HCT116 (cell line): ENCODE data around the gene NGF.

Source experiments
- CEBPB ChIP-seq: IDR thresholded peaks from 2 replicates; pipeline ENCODE4 v1.6.1; 2012; ENCODE audit warnings: low read depth
- EGR1 ChIP-seq: IDR thresholded peaks from 2 replicates; pipeline ENCODE4 v1.6.1; 2012; ENCODE audit warnings: low read depth
- EZH2 ChIP-seq: fragments of 200-600 bp; sonication (generic); IDR thresholded peaks from 2 replicates; pipeline ENCODE4 v1.6.1; 2017; ENCODE audit warnings: antibody characterized with exemption, mixed run types
- EZH2phosphoT487 ChIP-seq: fragments of 200-600 bp; IDR thresholded peaks from 2 replicates; pipeline ENCODE4 v1.6.1; 2018; ENCODE audit warnings: antibody characterized with exemption, borderline replicate concordance
- FOSL1 ChIP-seq: IDR thresholded peaks from 2 replicates; pipeline ENCODE4 v1.6.1; 2012; ENCODE audit warnings: low read depth
- MAX ChIP-seq: IDR thresholded peaks from 2 replicates; pipeline ENCODE4 v1.6.1; 2012
- POLR2A ChIP-seq: IDR thresholded peaks from 2 replicates; pipeline ENCODE4 v1.7.0; 2011; ENCODE audit warnings: borderline replicate concordance; ENCODE audit not compliant: insufficient read depth, insufficient read length; ENCODE audit errors: extremely low read depth
- POLR2AphosphoS5 ChIP-seq: IDR thresholded peaks from 2 replicates; pipeline ENCODE4 v1.6.1; 2011; ENCODE audit warnings: mild to moderate bottlenecking, low read depth, low read length, moderate library complexity
- SRF ChIP-seq: IDR thresholded peaks from 2 replicates; pipeline ENCODE4 v1.6.1; 2012; ENCODE audit warnings: low read depth
- YY1 ChIP-seq: IDR thresholded peaks from 2 replicates; pipeline ENCODE4 v1.6.1; 2011; ENCODE audit warnings: low read length, low read depth, moderate library complexity, mild to moderate bottlenecking; ENCODE audit not compliant: insufficient replicate concordance; ENCODE audit errors: extremely low read depth
- ZFX ChIP-seq: fragments of 450-650 bp; IDR thresholded peaks from 2 replicates; pipeline ENCODE4 v1.6.1; 2017
- ZNF274 ChIP-seq: fragments of 200-500 bp; sonication (Bioruptor generic); IDR thresholded peaks from 2 replicates; pipeline ENCODE4 v1.6.1; 2014; ENCODE audit warnings: mild to moderate bottlenecking, low read depth, low read length, inconsistent platforms
- TF ChIP-seq, protein P1 (sequence below): IDR thresholded peaks from 2 replicates; pipeline ENCODE4 v1.6.1; 2012; ENCODE audit warnings: low read depth
- TF ChIP-seq, protein P2 (sequence below), 3 experiments: fragments of 200-600 bp in 1 of 3; sonication (generic) in 1 of 3; IDR thresholded peaks in 2 of 3; conservative IDR thresholded peaks in 1 of 3; 2 replicates each; pipeline ENCODE4 v1.5.1; 2012 to 2017; ENCODE audit warnings: low read depth in 2 of 3, low read length in 2 of 3, antibody characterized with exemption in 1 of 3, borderline replicate concordance in 1 of 3, control low read depth in 1 of 3, mild to moderate bottlenecking in 1 of 3, mixed read lengths in 1 of 3, mixed run types in 1 of 3, moderate library complexity in 1 of 3; ENCODE audit not compliant: insufficient read depth in 1 of 3

- TF ChIP-seq CEBPB (no peak), POLR2AphosphoS5 (no peak), EZH2phosphoT487 (no peak), POLR2A (no peak), EZH2 (no peak), YY1 (no peak), ZNF274 (no peak), ZFX (no peak), EGR1 (no peak), MAX (no peak), FOSL1 (no peak), SRF (no peak)
- TF ChIP-seq, protein P1, sequence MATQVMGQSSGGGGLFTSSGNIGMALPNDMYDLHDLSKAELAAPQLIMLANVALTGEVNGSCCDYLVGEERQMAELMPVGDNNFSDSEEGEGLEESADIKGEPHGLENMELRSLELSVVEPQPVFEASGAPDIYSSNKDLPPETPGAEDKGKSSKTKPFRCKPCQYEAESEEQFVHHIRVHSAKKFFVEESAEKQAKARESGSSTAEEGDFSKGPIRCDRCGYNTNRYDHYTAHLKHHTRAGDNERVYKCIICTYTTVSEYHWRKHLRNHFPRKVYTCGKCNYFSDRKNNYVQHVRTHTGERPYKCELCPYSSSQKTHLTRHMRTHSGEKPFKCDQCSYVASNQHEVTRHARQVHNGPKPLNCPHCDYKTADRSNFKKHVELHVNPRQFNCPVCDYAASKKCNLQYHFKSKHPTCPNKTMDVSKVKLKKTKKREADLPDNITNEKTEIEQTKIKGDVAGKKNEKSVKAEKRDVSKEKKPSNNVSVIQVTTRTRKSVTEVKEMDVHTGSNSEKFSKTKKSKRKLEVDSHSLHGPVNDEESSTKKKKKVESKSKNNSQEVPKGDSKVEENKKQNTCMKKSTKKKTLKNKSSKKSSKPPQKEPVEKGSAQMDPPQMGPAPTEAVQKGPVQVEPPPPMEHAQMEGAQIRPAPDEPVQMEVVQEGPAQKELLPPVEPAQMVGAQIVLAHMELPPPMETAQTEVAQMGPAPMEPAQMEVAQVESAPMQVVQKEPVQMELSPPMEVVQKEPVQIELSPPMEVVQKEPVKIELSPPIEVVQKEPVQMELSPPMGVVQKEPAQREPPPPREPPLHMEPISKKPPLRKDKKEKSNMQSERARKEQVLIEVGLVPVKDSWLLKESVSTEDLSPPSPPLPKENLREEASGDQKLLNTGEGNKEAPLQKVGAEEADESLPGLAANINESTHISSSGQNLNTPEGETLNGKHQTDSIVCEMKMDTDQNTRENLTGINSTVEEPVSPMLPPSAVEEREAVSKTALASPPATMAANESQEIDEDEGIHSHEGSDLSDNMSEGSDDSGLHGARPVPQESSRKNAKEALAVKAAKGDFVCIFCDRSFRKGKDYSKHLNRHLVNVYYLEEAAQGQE, result no peak
- TF ChIP-seq, protein P2, sequence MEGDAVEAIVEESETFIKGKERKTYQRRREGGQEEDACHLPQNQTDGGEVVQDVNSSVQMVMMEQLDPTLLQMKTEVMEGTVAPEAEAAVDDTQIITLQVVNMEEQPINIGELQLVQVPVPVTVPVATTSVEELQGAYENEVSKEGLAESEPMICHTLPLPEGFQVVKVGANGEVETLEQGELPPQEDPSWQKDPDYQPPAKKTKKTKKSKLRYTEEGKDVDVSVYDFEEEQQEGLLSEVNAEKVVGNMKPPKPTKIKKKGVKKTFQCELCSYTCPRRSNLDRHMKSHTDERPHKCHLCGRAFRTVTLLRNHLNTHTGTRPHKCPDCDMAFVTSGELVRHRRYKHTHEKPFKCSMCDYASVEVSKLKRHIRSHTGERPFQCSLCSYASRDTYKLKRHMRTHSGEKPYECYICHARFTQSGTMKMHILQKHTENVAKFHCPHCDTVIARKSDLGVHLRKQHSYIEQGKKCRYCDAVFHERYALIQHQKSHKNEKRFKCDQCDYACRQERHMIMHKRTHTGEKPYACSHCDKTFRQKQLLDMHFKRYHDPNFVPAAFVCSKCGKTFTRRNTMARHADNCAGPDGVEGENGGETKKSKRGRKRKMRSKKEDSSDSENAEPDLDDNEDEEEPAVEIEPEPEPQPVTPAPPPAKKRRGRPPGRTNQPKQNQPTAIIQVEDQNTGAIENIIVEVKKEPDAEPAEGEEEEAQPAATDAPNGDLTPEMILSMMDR (IDR thresholded peaks at IDR 0.05 in 2 of 3, conservative IDR thresholded peaks at IDR 0.05 in 1 of 3; ENCODE audit: borderline replicate concordance in 1 of 3, insufficient read depth in 1 of 3, low read depth in 2 of 3, low read length in 2 of 3), result no peak
These were observed 96.7 kb downstream of the NGF start for GRCh38 chr1:115241309-115241708.
